ENCODE data around the gene GLT1D1.
A peak's percentile ranks its signal among the peaks of the same experiment; 100 is the strongest.

The GLT1D1 gene

GRCh38 chr12:128973883-128974681 lies 120.8 kb downstream of the GLT1D1 start:
- in situ Hi-C loops (cut with HindIII; ENCODE audit: low pct_unique_long_range_greater_than_20kb, low sequenced_read_pairs): no loop called here
- no peak for DNase-seq (ENCODE audit: low read depth in 1 of 2, low spot score in 1 of 2)
- no peak for TF ChIP-seq JUND (IDR thresholded peaks at IDR 0.05; ENCODE audit: low read depth)

GRCh38 chr12:128974881-128975280 lies 121.6 kb downstream of the GLT1D1 start:
- DNase-seq (ENCODE audit: low read depth in 1 of 2, low spot score in 1 of 2): no peak
- no peak for TF ChIP-seq JUND (IDR thresholded peaks at IDR 0.05; ENCODE audit: low read depth)
- in situ Hi-C loops (cut with HindIII; ENCODE audit: low pct_unique_long_range_greater_than_20kb, low sequenced_read_pairs): no loop called here

DNA sequence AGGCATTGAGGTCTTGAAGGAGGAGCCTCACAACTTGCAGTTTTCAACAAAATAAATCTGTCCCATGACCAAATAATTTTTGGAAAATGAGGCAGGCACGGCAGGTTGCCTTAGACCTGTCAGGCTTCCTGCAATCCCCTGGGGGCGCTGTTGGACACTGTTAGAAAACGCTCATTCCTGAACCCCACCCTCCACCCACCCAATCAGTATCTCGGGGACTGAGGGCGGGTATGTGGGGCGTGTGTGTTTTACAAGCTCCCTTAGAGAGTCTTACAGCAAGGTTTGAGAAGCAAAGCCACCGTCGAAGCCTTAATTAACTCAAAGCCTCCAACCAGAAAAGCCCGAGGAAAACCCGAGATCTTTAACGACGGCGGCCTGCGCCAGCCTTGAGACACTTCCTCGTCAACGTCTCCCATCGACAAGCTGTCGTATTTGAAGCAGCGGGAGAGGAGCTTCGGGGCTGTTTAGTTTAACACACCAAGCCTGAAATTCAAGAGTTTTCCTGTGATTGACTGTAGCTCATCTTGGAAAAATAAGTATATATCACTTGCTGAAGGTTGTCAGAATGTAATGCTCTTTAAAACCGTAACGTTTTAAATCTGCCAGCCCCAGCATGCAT lies 123.0 kb downstream of the GLT1D1 start:
- TF ChIP-seq JUND (IDR thresholded peaks at IDR 0.05; ENCODE audit: low read depth): no peak
- in situ Hi-C loops (cut with HindIII; ENCODE audit: low pct_unique_long_range_greater_than_20kb, low sequenced_read_pairs): no loop called here
- DNase-seq (ENCODE audit: low read depth in 1 of 2, low spot score in 1 of 2): peak in 1 of 2 experiments; percentile 43

GRCh38 chr12:128977441-128977840 lies 124.2 kb downstream of the GLT1D1 start:
- DNase-seq (ENCODE audit: low read depth in 1 of 2, low spot score in 1 of 2): no peak
- no peak for TF ChIP-seq JUND (IDR thresholded peaks at IDR 0.05; ENCODE audit: low read depth)
- in situ Hi-C loops (cut with HindIII; ENCODE audit: low pct_unique_long_range_greater_than_20kb, low sequenced_read_pairs): no loop called here

- no peak for TF ChIP-seq JUND (IDR thresholded peaks at IDR 0.05; ENCODE audit: low read depth)
- DNase-seq (ENCODE audit: low read depth in 1 of 2, low spot score in 1 of 2): no peak
- in situ Hi-C loops (cut with HindIII; ENCODE audit: low pct_unique_long_range_greater_than_20kb, low sequenced_read_pairs): no loop called here
These were observed 124.8 kb downstream of the GLT1D1 start for GRCh38 chr12:128978067-128978466.

DNA sequence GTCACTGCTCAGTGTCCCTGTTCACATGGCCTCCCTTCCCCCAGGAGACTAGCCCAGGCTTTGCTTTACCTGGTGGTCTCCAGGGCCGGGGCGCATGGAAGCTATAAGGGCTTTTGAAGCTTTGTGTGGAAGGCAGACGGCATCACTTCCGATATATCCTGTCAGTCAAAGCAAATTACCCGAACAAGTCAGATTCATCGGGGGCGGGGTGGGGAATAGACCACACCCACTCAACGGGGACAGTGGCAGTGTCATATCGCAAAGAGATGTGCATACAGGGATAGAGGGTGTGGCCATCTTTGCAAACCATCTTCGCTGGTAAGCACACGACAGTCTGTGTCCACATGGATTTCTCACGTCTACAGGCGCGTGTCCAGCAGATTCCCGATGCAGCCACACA lies 127.3 kb downstream of the GLT1D1 start:
- no peak for DNase-seq (ENCODE audit: low read depth in 1 of 2, low spot score in 1 of 2)
- in situ Hi-C loops (cut with HindIII; ENCODE audit: low pct_unique_long_range_greater_than_20kb, low sequenced_read_pairs): no loop called here
- no peak for TF ChIP-seq JUND (IDR thresholded peaks at IDR 0.05; ENCODE audit: low read depth)

- no peak for TF ChIP-seq JUND (IDR thresholded peaks at IDR 0.05; ENCODE audit: low read depth)
- DNase-seq (ENCODE audit: low read depth in 1 of 2, low spot score in 1 of 2): no peak
- in situ Hi-C loops (cut with HindIII; ENCODE audit: low pct_unique_long_range_greater_than_20kb, low sequenced_read_pairs): no loop called here
These were observed 128.8 kb downstream of the GLT1D1 start for GRCh38 chr12:128981971-128982533.

- TF ChIP-seq JUND (IDR thresholded peaks at IDR 0.05; ENCODE audit: low read depth): no peak
- no peak for DNase-seq (ENCODE audit: low read depth in 1 of 2, low spot score in 1 of 2)
- in situ Hi-C loops (cut with HindIII; ENCODE audit: low pct_unique_long_range_greater_than_20kb, low sequenced_read_pairs): no loop called here
These were observed 129.7 kb downstream of the GLT1D1 start for GRCh38 chr12:128982933-128983332.

DNA sequence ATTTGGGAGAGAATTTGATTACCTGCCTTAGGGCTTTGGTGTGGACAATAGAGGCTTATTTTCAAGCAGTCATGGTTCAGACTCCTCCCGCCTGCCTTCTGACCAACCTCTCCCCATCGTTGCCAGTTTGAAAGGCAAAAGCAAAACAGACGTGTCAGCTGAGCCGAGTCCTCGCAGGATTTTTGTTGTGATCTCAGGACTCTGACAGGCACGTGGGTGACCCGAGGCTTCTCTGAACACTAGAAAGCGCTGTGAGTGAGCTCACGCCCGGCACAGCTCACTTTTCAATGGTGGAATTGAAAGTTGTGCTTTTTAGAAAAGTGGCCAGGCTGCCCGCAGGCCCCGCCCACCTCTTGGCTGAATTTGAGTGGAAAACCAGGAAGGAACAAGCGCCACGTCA lies 130.1 kb downstream of the GLT1D1 start:
- TF ChIP-seq JUND (IDR thresholded peaks at IDR 0.05; ENCODE audit: low read depth): no peak
- DNase-seq (ENCODE audit: low read depth in 1 of 2, low spot score in 1 of 2): no peak
- in situ Hi-C loops (cut with HindIII; ENCODE audit: low pct_unique_long_range_greater_than_20kb, low sequenced_read_pairs): no loop called here

- DNase-seq (ENCODE audit: low read depth in 1 of 2, low spot score in 1 of 2): no peak
- in situ Hi-C loops (cut with HindIII; ENCODE audit: low pct_unique_long_range_greater_than_20kb, low sequenced_read_pairs): no loop called here
- TF ChIP-seq JUND (IDR thresholded peaks at IDR 0.05; ENCODE audit: low read depth): no peak
These were observed 133.7 kb downstream of the GLT1D1 start for GRCh38 chr12:128986957-128987356.

DNA sequence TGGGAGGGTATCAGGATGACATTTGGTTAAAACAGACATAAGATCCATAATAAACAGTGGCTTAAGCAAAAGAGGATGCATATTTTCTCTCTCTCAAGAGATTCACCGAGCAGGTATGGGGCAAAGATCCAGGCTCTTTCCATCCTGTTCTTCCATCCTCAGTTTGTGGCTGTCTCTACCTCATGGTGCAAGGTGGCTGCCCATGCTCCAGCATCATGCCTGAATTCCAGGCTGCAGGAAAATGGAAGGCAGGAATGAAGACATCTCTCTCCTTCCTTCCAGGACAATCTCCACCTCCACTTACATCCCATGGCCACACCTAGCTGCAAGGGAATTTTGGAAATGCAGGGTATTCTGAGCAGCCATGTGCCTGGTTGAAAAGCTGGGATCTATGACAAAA lies 136.0 kb downstream of the GLT1D1 start:
- no peak for TF ChIP-seq JUND (IDR thresholded peaks at IDR 0.05; ENCODE audit: low read depth)
- no peak for DNase-seq (ENCODE audit: low read depth in 1 of 2, low spot score in 1 of 2)
- in situ Hi-C loops (cut with HindIII; ENCODE audit: low pct_unique_long_range_greater_than_20kb, low sequenced_read_pairs): no loop called here

DNA sequence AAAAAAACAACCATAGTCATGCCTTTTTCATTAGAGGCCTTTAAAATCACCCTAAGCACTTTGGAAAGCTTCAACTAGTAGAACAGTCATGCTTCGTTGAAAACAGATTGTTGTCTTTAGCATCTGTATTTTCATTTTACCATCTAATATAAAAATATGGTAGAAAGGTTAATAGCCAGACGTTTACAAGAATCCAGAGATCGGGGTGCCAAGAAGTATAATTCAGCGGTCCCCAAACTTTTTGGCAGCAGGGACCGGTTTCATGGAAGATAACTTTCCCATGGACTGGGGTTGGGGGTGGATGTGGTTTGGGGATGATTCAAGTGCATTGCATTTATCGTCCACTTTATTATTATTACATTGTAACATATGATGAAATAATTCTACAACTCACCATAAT lies 138.4 kb downstream of the GLT1D1 start:
- TF ChIP-seq JUND (IDR thresholded peaks at IDR 0.05; ENCODE audit: low read depth): no peak
- in situ Hi-C loops (cut with HindIII; ENCODE audit: low pct_unique_long_range_greater_than_20kb, low sequenced_read_pairs): no loop called here
- no peak for DNase-seq (ENCODE audit: low read depth in 1 of 2, low spot score in 1 of 2)

DNA sequence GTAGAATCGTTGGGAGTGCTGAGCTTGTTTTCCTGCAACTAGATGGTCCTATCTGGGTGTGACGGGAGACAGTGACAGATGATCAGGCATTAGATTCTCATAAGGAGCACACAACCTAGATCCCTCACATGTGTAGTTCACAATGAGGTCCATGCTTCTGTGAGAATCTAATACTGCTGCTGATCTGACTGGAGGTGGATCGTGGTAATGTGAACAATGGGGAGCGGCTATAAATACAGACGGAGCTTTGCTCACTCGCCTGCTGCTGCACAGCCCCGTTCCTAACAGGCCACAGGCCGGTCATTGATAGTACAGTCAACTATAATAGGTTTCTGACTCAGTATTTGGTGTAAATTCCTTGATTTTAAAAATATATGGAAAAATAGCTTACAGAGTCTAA lies 138.8 kb downstream of the GLT1D1 start:
- no peak for DNase-seq (ENCODE audit: low read depth in 1 of 2, low spot score in 1 of 2)
- in situ Hi-C loops (cut with HindIII; ENCODE audit: low pct_unique_long_range_greater_than_20kb, low sequenced_read_pairs): no loop called here
- TF ChIP-seq JUND (IDR thresholded peaks at IDR 0.05; ENCODE audit: low read depth): no peak
